ENCODE data around the gene MLPH.

The MLPH gene

DNA sequence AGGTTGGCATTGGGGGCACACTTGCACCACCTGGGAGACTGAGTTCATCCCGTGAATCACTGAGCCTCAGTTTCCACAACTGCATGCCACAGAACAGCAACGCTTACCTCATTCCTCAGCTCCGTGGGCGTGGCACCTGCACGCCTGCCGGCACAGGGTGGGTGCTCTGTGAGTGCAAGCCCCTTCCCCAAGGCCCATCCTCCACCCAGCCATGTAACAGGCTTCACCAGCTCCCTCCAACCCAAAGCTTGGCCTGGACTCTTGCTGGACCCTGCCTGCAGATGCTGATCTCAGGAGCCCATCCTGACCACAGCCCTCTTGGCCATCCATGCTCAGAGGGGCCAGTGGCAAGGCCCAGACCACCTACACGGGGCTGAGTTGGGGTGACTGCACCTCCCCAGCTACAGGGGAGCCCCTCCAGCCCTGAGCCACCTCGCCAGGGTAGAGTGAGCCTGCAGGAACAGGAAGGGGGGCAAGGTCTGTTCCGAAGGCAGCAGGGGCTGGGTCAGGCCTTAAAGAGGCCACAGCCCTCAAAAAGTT is 81.1 kb downstream of the MLPH start:
- no peaks in the 10 kb centered on the region for H3K27me3 ChIP-seq (ENCODE audit: control insufficient read depth, insufficient read depth, low read length)
- H3K36me3 ChIP-seq (ENCODE audit: control insufficient read depth, insufficient read depth, low read length), result no peaks in the 10 kb centered on the region
- H3K4me1 ChIP-seq (ENCODE audit: control insufficient read depth, insufficient read depth, low read length), result peaks cover 8% of the 10 kb centered on the region
- H3K9ac ChIP-seq (ENCODE audit: low read depth, low read length), result no peak overlapping the region
- H3K9me3 ChIP-seq (ENCODE audit: control insufficient read depth, insufficient read depth, low read length), result no peaks in the 10 kb centered on the region
- H3K4me3 ChIP-seq (ENCODE audit: low read depth, low read length), result no peak overlapping the region

DNA sequence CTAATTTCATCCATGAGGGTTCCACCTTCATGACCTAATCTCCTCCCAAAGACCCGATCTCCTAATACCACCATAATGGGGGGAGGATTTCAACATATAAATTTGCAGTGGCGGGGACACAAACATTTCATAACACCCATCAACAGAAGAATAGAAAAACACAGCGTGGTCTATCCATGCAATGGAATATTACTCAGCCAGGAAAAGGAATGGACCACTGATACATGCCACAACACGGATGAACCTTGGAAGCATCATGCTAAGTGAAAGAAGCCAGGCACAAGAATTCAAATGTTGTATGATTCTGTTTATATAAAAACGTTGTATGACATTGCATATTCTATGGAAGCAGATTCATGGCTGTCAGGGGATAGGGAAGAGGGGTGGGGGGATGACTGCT is 82.0 kb downstream of the MLPH start:
- H3K4me1 ChIP-seq (ENCODE audit: control insufficient read depth, insufficient read depth, low read length), result peaks cover 8% of the 10 kb centered on the region
- H3K9me3 ChIP-seq (ENCODE audit: control insufficient read depth, insufficient read depth, low read length), result no peaks in the 10 kb centered on the region
- no peaks in the 10 kb centered on the region for H3K27me3 ChIP-seq (ENCODE audit: control insufficient read depth, insufficient read depth, low read length)
- H3K4me3 ChIP-seq (ENCODE audit: low read depth, low read length), result no peak overlapping the region
- no peaks in the 10 kb centered on the region for H3K36me3 ChIP-seq (ENCODE audit: control insufficient read depth, insufficient read depth, low read length)
- H3K9ac ChIP-seq (ENCODE audit: low read depth, low read length), result no peak overlapping the region

DNA sequence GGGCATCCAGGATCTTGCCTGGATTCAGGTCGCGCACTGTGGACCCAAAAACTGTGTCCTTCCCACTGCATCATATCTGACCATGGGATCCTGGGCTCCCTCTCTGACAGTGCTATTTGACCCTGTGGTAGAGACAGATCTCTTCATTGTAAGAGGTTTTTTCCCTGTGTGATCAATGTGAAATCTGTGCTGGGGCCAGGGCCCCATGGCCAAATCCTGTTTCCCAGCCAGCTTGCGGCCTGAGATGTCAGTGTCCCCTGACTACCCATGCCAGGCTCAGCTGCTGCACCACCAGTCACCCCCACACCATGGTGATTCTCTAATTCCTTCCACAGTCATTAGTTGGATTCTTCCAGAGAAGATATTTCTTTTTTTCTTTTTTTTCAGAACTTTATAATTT is 82.8 kb downstream of the MLPH start:
- H3K9ac ChIP-seq (ENCODE audit: low read depth, low read length), result no peak overlapping the region
- H3K4me1 ChIP-seq (ENCODE audit: control insufficient read depth, insufficient read depth, low read length), result peaks cover 8% of the 10 kb centered on the region
- no peaks in the 10 kb centered on the region for H3K36me3 ChIP-seq (ENCODE audit: control insufficient read depth, insufficient read depth, low read length)
- no peaks in the 10 kb centered on the region for H3K9me3 ChIP-seq (ENCODE audit: control insufficient read depth, insufficient read depth, low read length)
- H3K27me3 ChIP-seq (ENCODE audit: control insufficient read depth, insufficient read depth, low read length), result no peaks in the 10 kb centered on the region
- H3K4me3 ChIP-seq (ENCODE audit: low read depth, low read length), result no peak overlapping the region

DNA sequence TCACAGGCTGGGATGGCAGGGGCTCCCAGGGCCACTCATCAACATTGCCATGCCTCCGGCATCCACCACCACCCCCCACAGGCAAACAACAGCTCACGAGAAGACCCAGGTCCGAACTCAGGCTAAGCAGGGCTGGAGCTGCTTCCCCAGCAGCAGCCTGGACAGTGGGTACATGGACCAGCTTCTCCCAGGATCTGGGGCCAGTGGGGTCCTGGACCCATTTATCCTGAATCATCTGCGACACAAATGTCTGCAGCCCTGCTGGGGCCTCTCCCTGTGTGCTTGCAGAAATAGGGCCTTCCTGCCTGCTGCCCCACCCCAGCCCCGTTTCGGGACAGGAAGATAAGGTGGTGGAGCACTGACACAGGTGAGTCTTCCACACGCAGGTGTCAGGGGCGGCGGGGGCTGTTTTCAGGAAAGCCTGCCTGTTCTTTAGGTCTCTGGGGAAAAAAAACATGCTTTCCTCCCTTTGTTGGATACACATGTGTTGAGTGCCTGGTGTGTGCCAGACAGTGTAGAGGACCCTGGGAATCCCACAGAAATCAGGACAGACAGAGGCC is 83.8 kb downstream of the MLPH start:
- Histone ChIP-seq H3K36me3 (ENCODE audit: control insufficient read depth, insufficient read depth, low read length) (no peaks in the 10 kb centered on the region), H3K27me3 (ENCODE audit: control insufficient read depth, insufficient read depth, low read length) (no peaks in the 10 kb centered on the region), H3K9ac (ENCODE audit: low read depth, low read length) (no peak overlapping the region), H3K4me1 (ENCODE audit: control insufficient read depth, insufficient read depth, low read length) (peaks cover 8% of the 10 kb centered on the region), H3K9me3 (ENCODE audit: control insufficient read depth, insufficient read depth, low read length) (no peaks in the 10 kb centered on the region), H3K4me3 (ENCODE audit: low read depth, low read length) (no peak overlapping the region)

DNA sequence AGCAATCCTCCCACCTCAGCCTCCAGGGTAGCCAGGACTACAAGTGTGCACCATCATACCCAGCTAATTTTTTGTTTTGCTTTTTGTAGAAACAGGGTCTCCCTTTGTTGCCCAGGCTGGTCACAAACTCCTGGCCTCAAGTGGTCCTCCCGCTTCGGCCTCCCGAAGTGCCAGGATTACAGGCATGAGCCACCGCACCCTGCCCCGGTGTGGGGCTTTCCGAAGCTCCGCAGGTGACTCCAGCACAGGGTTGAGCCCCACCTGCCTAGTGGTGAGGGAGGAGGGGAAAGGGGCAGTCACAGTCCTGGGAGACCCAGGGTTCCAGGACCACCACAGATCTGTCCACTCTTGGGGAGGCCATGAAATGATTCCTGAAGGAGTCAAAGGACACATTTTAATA is 84.5 kb downstream of the MLPH start:
- H3K9ac ChIP-seq (ENCODE audit: low read depth, low read length), result no peak overlapping the region
- no peaks in the 10 kb centered on the region for H3K36me3 ChIP-seq (ENCODE audit: control insufficient read depth, insufficient read depth, low read length)
- no peaks in the 10 kb centered on the region for H3K9me3 ChIP-seq (ENCODE audit: control insufficient read depth, insufficient read depth, low read length)

DNA sequence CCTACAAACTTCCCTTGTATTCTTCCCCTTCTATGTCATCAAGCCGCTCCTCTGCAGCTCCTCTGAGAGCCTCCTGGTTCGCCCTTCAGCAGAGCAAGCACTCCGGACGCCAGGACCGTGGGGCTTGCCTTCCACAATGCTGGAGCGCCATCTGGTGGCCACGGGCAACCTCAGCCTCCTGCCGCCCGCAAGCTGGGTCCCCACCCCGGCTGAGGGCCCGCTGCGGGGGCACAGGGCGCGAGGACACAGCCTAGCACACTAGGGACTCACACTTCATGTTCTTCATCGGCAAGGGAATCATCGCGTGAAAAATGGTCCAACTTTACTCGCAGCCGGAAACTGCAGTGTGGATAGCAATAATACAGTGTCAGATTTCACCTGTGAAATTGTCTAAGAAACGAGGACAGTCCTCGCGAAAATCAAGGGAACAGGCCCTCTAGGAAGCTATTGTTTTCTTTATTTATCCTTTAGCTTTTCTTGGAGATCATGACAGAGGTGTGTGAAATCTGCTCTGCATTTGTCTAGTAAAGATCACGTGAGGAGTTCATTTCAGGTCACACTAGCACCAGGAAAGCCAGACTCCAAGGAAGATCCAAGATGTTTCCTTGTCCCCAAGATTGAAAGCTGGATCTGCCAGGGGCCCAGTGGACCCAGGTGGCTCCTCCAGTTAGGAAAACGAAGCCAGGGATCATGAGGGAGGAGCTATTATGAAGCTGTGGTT is 85.1 kb downstream of the MLPH start:
- Histone ChIP-seq H3K4me3 (ENCODE audit: low read depth, low read length) (no peak overlapping the region), H3K4me1 (ENCODE audit: control insufficient read depth, insufficient read depth, low read length) (peaks cover 8% of the 10 kb centered on the region), H3K27me3 (ENCODE audit: control insufficient read depth, insufficient read depth, low read length) (no peaks in the 10 kb centered on the region), H3K36me3 (ENCODE audit: control insufficient read depth, insufficient read depth, low read length) (no peaks in the 10 kb centered on the region), H3K9ac (ENCODE audit: low read depth, low read length) (peak overlapping the region; percentile 47), H3K9me3 (ENCODE audit: control insufficient read depth, insufficient read depth, low read length) (no peaks in the 10 kb centered on the region)

More for the DNA sequence above, 84.5 kb downstream of the MLPH start:
- Histone ChIP-seq H3K4me3 (ENCODE audit: low read depth, low read length) (no peak overlapping the region), H3K4me1 (ENCODE audit: control insufficient read depth, insufficient read depth, low read length) (peaks cover 8% of the 10 kb centered on the region), H3K27me3 (ENCODE audit: control insufficient read depth, insufficient read depth, low read length) (no peaks in the 10 kb centered on the region)

DNA sequence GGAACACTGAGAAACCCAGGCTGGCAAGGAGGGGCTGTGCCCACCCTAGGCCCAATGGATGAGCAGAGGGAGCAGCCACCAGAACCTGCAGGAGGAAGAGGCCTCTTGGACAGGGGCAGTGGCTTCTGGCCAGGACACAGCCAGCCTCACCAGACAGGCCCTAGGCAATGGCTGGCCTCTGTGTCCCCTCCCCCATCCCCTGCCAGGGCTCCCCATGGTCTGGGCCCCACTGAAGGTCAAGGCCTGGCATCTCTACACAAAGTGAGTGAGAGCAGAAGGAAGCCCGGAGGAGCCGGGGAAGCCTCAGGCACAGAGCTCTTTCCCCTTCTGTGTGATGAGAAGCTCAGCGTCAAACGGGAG is 85.7 kb downstream of the MLPH start:
- Histone ChIP-seq H3K27me3 (ENCODE audit: control insufficient read depth, insufficient read depth, low read length) (no peaks in the 10 kb centered on the region), H3K9me3 (ENCODE audit: control insufficient read depth, insufficient read depth, low read length) (no peaks in the 10 kb centered on the region), H3K9ac (ENCODE audit: low read depth, low read length) (no peak overlapping the region), H3K36me3 (ENCODE audit: control insufficient read depth, insufficient read depth, low read length) (no peaks in the 10 kb centered on the region), H3K4me1 (ENCODE audit: control insufficient read depth, insufficient read depth, low read length) (peaks cover 8% of the 10 kb centered on the region), H3K4me3 (ENCODE audit: low read depth, low read length) (no peak overlapping the region)

DNA sequence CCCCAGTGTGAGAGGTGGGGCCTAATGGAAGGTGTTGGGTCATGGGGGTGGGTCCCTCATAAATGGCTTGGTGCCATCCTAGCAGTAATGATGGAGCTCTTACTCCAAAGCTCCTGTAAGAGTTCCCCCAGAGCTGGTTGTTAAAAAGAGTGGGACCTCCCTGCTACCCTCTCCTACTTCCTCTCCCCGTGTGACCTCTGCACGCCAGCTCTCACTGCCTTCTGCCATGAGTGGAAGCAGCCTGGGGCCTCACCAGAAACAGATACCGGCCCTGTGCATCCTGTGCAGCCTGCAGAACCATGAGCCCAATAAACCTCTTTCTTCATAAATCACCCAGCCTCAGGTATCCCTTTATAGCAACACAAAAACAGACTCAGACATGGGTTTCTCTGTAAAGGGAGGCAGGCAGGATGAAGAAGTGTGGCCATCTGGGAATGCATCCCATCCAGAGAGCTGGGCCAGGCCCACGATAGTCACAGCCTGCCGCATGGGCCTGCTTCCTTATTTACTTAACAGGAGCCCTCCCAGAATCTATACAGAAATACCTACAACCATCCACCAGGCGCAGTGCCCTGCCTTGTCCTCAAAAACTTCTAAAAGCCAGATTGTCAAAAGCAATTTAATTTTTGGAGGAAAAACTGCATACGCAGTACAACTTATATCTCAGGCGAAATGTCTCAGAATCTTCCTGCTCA is 86.8 kb downstream of the MLPH start:
- no peaks in the 10 kb centered on the region for H3K36me3 ChIP-seq (ENCODE audit: control insufficient read depth, insufficient read depth, low read length)
- peaks cover 8% of the 10 kb centered on the region for H3K4me1 ChIP-seq (ENCODE audit: control insufficient read depth, insufficient read depth, low read length)
- H3K9me3 ChIP-seq (ENCODE audit: control insufficient read depth, insufficient read depth, low read length), result no peaks in the 10 kb centered on the region
- H3K9ac ChIP-seq (ENCODE audit: low read depth, low read length), result no peak overlapping the region
- H3K4me3 ChIP-seq (ENCODE audit: low read depth, low read length), result no peak overlapping the region
- no peaks in the 10 kb centered on the region for H3K27me3 ChIP-seq (ENCODE audit: control insufficient read depth, insufficient read depth, low read length)

DNA sequence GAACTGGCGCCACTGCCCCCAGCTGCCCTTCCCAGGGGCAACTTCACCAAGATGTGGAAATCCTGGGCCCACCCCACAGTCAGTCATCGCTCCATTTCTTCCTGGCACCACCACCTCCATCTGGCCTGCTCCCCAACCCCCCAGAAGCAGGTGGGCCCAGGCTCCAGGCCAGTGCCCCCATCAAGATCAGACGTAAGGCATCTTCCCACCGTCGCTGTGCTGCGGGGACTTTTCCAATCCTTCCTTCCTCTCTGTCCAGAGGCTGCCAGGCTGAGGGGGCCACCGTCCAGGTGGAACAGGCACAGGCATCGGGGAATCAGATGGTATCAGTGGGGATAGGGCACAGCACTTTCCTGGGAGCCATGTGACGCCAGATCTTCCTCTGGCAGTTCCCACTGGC is 87.4 kb downstream of the MLPH start:
- Histone ChIP-seq H3K4me3 (ENCODE audit: low read depth, low read length) (no peak overlapping the region), H3K9ac (ENCODE audit: low read depth, low read length) (no peak overlapping the region), H3K4me1 (ENCODE audit: control insufficient read depth, insufficient read depth, low read length) (peaks cover 8% of the 10 kb centered on the region), H3K27me3 (ENCODE audit: control insufficient read depth, insufficient read depth, low read length) (no peaks in the 10 kb centered on the region), H3K36me3 (ENCODE audit: control insufficient read depth, insufficient read depth, low read length) (no peaks in the 10 kb centered on the region), H3K9me3 (ENCODE audit: control insufficient read depth, insufficient read depth, low read length) (no peaks in the 10 kb centered on the region)

DNA sequence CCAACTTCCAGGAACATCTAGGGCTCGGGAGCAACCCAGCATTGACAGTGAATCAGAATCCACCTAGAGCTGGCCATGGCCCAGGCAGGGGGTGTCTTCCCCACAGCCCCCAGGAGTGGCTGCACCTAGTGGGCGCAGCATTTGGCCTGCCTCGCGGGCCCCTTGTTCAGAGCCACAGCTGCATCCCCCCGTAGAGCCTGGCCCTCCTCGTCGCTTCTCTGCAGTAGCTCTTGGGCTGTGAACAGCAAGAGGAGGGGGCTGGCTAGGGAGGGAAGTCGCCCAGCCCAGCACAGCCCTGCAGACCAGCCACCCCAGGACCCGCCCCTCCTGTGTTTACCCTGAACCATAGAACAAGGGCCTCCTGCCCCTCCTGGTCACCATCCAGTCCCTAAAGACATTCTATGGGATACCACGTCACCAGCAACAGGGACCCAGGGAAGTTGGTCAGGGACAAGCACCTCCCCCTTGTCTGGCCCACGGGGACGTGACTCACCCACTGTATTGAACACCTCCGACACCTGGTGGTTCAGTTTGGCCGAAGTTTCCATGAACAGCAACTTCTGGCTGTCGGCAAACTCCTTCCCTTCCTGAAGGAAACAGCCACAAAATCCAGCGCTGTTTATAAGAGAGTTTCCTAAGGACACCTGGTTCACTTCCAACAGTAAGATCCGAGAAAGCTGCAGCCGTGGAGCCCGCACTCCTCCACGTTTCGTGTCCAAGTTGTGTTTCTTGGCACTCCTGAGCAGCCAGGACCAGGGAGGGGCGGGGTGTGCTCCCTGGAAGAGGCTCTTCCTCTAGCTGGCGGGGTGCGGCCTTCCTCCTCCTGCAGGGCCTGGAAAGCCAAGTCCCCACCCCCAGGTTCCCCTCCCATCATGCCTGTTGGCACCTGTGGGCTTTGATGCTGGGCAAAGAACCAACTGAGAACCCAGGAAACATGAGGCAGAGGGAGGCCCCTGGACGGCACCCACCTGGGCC is 88.1 kb downstream of the MLPH start:
- H3K9me3 ChIP-seq (ENCODE audit: control insufficient read depth, insufficient read depth, low read length), result no peaks in the 10 kb centered on the region
- H3K9ac ChIP-seq (ENCODE audit: low read depth, low read length), result no peak overlapping the region
- H3K4me3 ChIP-seq (ENCODE audit: low read depth, low read length), result no peak overlapping the region
- peaks cover 8% of the 10 kb centered on the region for H3K4me1 ChIP-seq (ENCODE audit: control insufficient read depth, insufficient read depth, low read length)
- no peaks in the 10 kb centered on the region for H3K27me3 ChIP-seq (ENCODE audit: control insufficient read depth, insufficient read depth, low read length)
- H3K36me3 ChIP-seq (ENCODE audit: control insufficient read depth, insufficient read depth, low read length), result no peaks in the 10 kb centered on the region
